ENCODE measurements around the gene VRTN. TPM values are rescaled to one million over a fixed set of nuclear protein-coding genes. Genes with fewer than 3 reads are reported as not detected.

VRTN gene
- total RNA-seq, 4 donors from 2014 or later, result not detected

- DNase-seq (ENCODE audit: low spot score in 2 of 2), result no peak
- H3K9me3 ChIP-seq, result no peaks in the 10 kb centered on the region
- no peak overlapping the region for H3K27ac ChIP-seq
- H3K4me3 ChIP-seq, result no peak overlapping the region
- TF ChIP-seq EP300 (IDR thresholded peaks at IDR 0.05) (no peak), POLR2A (IDR thresholded peaks at IDR 0.05) (no peak)
- TF ChIP-seq, protein P1, sequence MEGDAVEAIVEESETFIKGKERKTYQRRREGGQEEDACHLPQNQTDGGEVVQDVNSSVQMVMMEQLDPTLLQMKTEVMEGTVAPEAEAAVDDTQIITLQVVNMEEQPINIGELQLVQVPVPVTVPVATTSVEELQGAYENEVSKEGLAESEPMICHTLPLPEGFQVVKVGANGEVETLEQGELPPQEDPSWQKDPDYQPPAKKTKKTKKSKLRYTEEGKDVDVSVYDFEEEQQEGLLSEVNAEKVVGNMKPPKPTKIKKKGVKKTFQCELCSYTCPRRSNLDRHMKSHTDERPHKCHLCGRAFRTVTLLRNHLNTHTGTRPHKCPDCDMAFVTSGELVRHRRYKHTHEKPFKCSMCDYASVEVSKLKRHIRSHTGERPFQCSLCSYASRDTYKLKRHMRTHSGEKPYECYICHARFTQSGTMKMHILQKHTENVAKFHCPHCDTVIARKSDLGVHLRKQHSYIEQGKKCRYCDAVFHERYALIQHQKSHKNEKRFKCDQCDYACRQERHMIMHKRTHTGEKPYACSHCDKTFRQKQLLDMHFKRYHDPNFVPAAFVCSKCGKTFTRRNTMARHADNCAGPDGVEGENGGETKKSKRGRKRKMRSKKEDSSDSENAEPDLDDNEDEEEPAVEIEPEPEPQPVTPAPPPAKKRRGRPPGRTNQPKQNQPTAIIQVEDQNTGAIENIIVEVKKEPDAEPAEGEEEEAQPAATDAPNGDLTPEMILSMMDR (IDR thresholded peaks at IDR 0.05), result no peak
- no peaks in the 10 kb centered on the region for H3K36me3 ChIP-seq
- H3K4me1 ChIP-seq, result no peaks in the 10 kb centered on the region
- WGBS, 2 donors, result 68 to 79% methylated on average over 4 of the region's 4 CpGs
- no peaks in the 10 kb centered on the region for H3K27me3 ChIP-seq
Observed at GRCh38 chr14:74333909-74334308, 14.4 kb upstream of the VRTN start.

GRCh38 chr14:74346341-74346740 lies 1.9 kb upstream of the VRTN start:
- H3K27me3 ChIP-seq, result peaks cover 0 to 16% of the 10 kb centered on the region in 2 donors
- H3K9me3 ChIP-seq, result no peaks in the 10 kb centered on the region
- DNase-seq (ENCODE audit: low spot score in 2 of 2), result no peak
- no peak overlapping the region for H3K4me3 ChIP-seq
- no peaks in the 10 kb centered on the region for H3K36me3 ChIP-seq
- H3K27ac ChIP-seq, result no peak overlapping the region
- TF ChIP-seq POLR2A (IDR thresholded peaks at IDR 0.05), result no peak
- TF ChIP-seq EP300 (IDR thresholded peaks at IDR 0.05), result no peak
- TF ChIP-seq, protein P1 (IDR thresholded peaks at IDR 0.05), result no peak
- no peaks in the 10 kb centered on the region for H3K4me1 ChIP-seq
- WGBS, 2 donors, result 61 to 69% methylated on average over 2 of the region's 2 CpGs

DNA sequence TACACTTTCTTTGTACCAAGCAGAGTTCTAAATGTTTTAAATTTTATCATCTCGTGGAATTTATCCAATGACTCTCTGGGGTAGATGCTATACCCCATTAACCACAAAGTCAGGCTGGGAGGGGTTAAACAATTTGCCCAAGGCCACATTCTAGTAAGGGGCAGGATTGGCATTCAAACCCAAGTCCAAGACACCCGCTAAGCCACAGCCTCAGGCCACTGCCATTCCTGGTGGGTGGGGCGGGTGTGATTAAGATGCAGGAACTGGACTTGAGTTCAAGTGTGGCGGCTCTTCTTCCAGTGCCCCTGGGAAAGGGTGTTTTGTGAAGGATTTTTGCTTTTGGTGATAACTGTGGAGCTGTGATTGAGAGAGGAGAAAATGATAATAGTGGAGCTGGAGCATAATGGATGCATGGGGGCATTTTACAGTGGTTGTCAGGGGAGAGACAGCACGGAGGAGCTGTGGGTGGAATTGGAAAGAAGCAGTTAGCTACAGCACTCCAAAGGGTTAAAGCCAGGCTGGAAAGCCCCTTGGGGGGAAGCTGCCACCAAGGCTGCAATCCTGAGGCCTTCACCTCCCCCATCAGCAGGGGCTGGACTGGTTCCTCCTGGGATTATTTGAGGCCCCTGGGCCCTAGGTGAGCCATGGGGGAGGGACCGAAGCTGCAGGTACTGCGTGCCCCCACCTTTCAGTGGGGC lies 1.0 kb upstream of the VRTN start:
- 54 to 55% methylated on average over 7 of the region's 7 CpGs for WGBS, 2 donors
- DNase-seq (ENCODE audit: low spot score in 2 of 2), result no peak
- Histone ChIP-seq H3K4me3 (no peak overlapping the region), H3K4me1 (no peaks in the 10 kb centered on the region), H3K9me3 (no peaks in the 10 kb centered on the region), H3K27ac (no peak overlapping the region), H3K27me3 (peaks cover 0 to 22% of the 10 kb centered on the region in 2 donors), H3K36me3 (no peaks in the 10 kb centered on the region)
- TF ChIP-seq EP300 (IDR thresholded peaks at IDR 0.05) (no peak), POLR2A (IDR thresholded peaks at IDR 0.05) (no peak)
- TF ChIP-seq, protein P1 (IDR thresholded peaks at IDR 0.05), result no peak

DNA sequence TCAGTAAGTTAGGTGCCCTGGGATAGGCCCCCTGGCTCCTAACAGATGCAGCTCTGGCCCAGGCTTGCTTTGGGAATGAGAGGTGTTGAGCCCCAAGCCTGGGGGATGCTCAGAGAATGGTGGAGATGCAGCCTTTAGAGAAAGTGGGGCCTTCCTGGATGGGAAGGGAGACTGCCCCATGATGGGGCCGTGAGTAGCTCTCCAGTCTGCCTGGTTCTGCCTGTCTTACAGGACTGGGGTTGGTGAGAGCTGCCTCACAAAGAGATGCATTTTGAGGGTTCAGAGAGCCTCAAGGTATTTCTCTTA lies 523 bp upstream of the VRTN start:
- WGBS, 2 donors, result 27 to 50% methylated on average over 1 of the region's 1 CpG
- DNase-seq (ENCODE audit: low spot score in 2 of 2), result no peak
- no peaks in the 10 kb centered on the region for H3K36me3 ChIP-seq

GRCh38 chr14:74348735-74349463 lies 628 bp downstream of the VRTN start:
- 48 to 52% methylated on average over 12 to 16 of the region's 17 CpGs for WGBS, 2 donors
- Histone ChIP-seq H3K4me1 (no peaks in the 10 kb centered on the region), H3K27ac (no peak overlapping the region), H3K36me3 (no peaks in the 10 kb centered on the region), H3K9me3 (no peaks in the 10 kb centered on the region), H3K27me3 (peaks cover 0 to 23% of the 10 kb centered on the region in 2 donors), H3K4me3 (no peak overlapping the region)
- no peak for DNase-seq (ENCODE audit: low spot score in 2 of 2)
- TF ChIP-seq POLR2A (IDR thresholded peaks at IDR 0.05) (no peak), EP300 (IDR thresholded peaks at IDR 0.05) (no peak)
- TF ChIP-seq, protein P1 (IDR thresholded peaks at IDR 0.05), result no peak

More for the DNA sequence above, 523 bp upstream of the VRTN start:
- Histone ChIP-seq H3K27ac (no peak overlapping the region), H3K4me1 (no peaks in the 10 kb centered on the region), H3K4me3 (no peak overlapping the region), H3K27me3 (peaks cover 0 to 23% of the 10 kb centered on the region in 2 donors), H3K9me3 (no peaks in the 10 kb centered on the region)
- no peak for TF ChIP-seq POLR2A (IDR thresholded peaks at IDR 0.05)
- TF ChIP-seq, protein P1 (IDR thresholded peaks at IDR 0.05), result no peak
- TF ChIP-seq EP300 (IDR thresholded peaks at IDR 0.05), result no peak

All from tibial nerve (tissue), 4 donors.